Endodermal cell (in vitro differentiated cells): Measurements from ENCODE around the gene KAZALD1. TPM values are rescaled to one million over a fixed set of nuclear protein-coding genes. Genes with fewer than 3 reads are reported as not detected.
A peak's percentile ranks its signal among the peaks of the same experiment; 100 is the strongest.

ENCODE experiments used
- DNase-seq: peaks from one replicate; pipeline ENCODE4 v3.0.0-alpha.2; 2017
- H3K27ac ChIP-seq: 2 replicates; pipeline ENCODE4 v1.5.1; 2013; ENCODE audit warnings: mild to moderate bottlenecking, low read depth, low read length, moderate library complexity
- H3K27me3 ChIP-seq: 2 replicates; pipeline ENCODE4 v1.6.1; 2013; ENCODE audit warnings: mild to moderate bottlenecking, low read length, moderate library complexity; ENCODE audit not compliant: insufficient read depth, control insufficient read depth, poor library complexity, severe bottlenecking
- H3K36me3 ChIP-seq: 2 replicates; pipeline ENCODE4 v1.7.0; 2013; ENCODE audit warnings: mild to moderate bottlenecking, low read length, moderate library complexity; ENCODE audit not compliant: control insufficient read depth, insufficient read depth
- H3K4me1 ChIP-seq: one replicate; pipeline ENCODE4 v1.7.0; 2013; ENCODE audit warnings: low read length; ENCODE audit not compliant: control insufficient read depth, insufficient read depth
- H3K4me3 ChIP-seq: 2 replicates; pipeline ENCODE4 v1.5.1; 2013; ENCODE audit warnings: mild to moderate bottlenecking, low read length, moderate library complexity
- H3K9ac ChIP-seq: 2 replicates; pipeline ENCODE4 v1.6.1; 2013; ENCODE audit warnings: mild to moderate bottlenecking, low read length, moderate library complexity; ENCODE audit not compliant: poor library complexity, severe bottlenecking; ENCODE audit errors: extremely low read depth
- H3K9me3 ChIP-seq: 2 replicates; pipeline ENCODE4 v1.6.1; 2013; ENCODE audit warnings: mild to moderate bottlenecking, low read length, moderate library complexity; ENCODE audit not compliant: control insufficient read depth
- H3K27ac Mint-ChIP-seq: 2 replicates; pipeline ENCODE4 v1.8.0; 2020; ENCODE audit warnings: mixed read lengths
- H3K27me3 Mint-ChIP-seq: 2 replicates; pipeline ENCODE4 v1.8.0; 2021; ENCODE audit warnings: mild to moderate bottlenecking, mixed read lengths; ENCODE audit not compliant: insufficient read depth
- H3K36me3 Mint-ChIP-seq: 2 replicates; pipeline ENCODE4 v1.8.0; 2020; ENCODE audit warnings: low read depth, mixed read lengths
- H3K4me1 Mint-ChIP-seq: 2 replicates; pipeline ENCODE4 v1.8.0; 2020; ENCODE audit warnings: mixed read lengths
- H3K4me3 Mint-ChIP-seq: 2 replicates; pipeline ENCODE4 v1.8.0; 2020; ENCODE audit warnings: mild to moderate bottlenecking, moderate library complexity, mixed read lengths
- H3K9me3 Mint-ChIP-seq: 2 replicates; pipeline ENCODE4 v1.8.0; 2020; ENCODE audit warnings: mild to moderate bottlenecking, mixed read lengths
- WGBS, 2 experiments: methylation state at CpG; one replicate each; pipeline versions ENCODE4 v1.1.5 to v1.1.7; 2013; ENCODE audit warnings: missing lambda C conversion rate in 2 of 2, mixed read lengths in 1 of 2; ENCODE audit not compliant: insufficient coverage in 1 of 2, insufficient read length in 1 of 2; 5-methylcytosine and 5-hydroxymethylcytosine counted together
- total RNA-seq, 2 donors: library from RNA; stranded (reverse); fragmentation: NEBNext Ultra II Directional in 1 of 2; extraction: Animal tissue kit (Norgen Biotek cat#: 25700) in 1 of 2; gene quantifications; 2 replicates in 1 of 2; 3 replicates in 1 of 2; pipeline ENCODE4 v1.2.1, GENCODE V29; 2021
- TF ChIP-seq, protein P1 (sequence below): fragments of 200-600 bp; sonication (generic); conservative IDR thresholded peaks from 2 replicates; pipeline ENCODE4 v1.5.0; 2021; ENCODE audit warnings: antibody characterized with exemption, mild to moderate bottlenecking

Gene KAZALD1
- total RNA-seq, 2 donors from 2014 or later: 5.2 to 10.0 TPM

DNA sequence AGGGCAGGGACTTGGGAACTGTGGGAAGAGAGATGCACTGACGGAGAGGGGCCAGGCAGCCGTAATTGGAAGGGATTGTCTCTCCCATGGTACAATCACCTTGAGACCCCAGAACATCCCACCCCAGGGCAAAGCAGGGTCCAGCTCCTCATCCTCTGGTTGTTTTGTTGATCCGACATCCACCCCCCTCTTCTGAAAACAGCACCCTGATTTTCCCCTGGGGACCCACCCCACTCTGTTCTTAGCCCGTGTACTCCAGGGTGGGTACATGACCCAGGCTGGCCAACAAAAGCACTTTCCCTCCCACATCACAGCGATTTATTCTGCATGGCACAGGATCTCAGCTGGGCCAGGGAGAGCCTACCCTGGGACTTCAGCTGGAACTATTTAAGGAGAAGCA is 45.0 kb upstream of the KAZALD1 start:
- Mint-ChIP-seq H3K36me3 (no peaks in the 10 kb centered on the region), H3K4me3 (no peak overlapping the region), H3K27ac (no peak overlapping the region), H3K4me1 (peaks cover 15% of the 10 kb centered on the region), H3K9me3 (no peaks in the 10 kb centered on the region), H3K27me3 (peaks cover 72% of the 10 kb centered on the region)
- H3K9ac ChIP-seq: no peak overlapping the region
- no peaks in the 10 kb centered on the region for H3K4me1 ChIP-seq
- H3K36me3 ChIP-seq: no peaks in the 10 kb centered on the region
- DNase-seq: no peak
- H3K27me3 ChIP-seq: peaks cover 62% of the 10 kb centered on the region
- H3K9me3 ChIP-seq: no peaks in the 10 kb centered on the region
- no peak overlapping the region for H3K4me3 ChIP-seq
- WGBS, 2 experiments: 69 to 85% methylated on average over 2 to 5 of the region's 5 CpGs
- no peak overlapping the region for H3K27ac ChIP-seq
- TF ChIP-seq, protein P1, sequence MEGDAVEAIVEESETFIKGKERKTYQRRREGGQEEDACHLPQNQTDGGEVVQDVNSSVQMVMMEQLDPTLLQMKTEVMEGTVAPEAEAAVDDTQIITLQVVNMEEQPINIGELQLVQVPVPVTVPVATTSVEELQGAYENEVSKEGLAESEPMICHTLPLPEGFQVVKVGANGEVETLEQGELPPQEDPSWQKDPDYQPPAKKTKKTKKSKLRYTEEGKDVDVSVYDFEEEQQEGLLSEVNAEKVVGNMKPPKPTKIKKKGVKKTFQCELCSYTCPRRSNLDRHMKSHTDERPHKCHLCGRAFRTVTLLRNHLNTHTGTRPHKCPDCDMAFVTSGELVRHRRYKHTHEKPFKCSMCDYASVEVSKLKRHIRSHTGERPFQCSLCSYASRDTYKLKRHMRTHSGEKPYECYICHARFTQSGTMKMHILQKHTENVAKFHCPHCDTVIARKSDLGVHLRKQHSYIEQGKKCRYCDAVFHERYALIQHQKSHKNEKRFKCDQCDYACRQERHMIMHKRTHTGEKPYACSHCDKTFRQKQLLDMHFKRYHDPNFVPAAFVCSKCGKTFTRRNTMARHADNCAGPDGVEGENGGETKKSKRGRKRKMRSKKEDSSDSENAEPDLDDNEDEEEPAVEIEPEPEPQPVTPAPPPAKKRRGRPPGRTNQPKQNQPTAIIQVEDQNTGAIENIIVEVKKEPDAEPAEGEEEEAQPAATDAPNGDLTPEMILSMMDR: no peak

DNA sequence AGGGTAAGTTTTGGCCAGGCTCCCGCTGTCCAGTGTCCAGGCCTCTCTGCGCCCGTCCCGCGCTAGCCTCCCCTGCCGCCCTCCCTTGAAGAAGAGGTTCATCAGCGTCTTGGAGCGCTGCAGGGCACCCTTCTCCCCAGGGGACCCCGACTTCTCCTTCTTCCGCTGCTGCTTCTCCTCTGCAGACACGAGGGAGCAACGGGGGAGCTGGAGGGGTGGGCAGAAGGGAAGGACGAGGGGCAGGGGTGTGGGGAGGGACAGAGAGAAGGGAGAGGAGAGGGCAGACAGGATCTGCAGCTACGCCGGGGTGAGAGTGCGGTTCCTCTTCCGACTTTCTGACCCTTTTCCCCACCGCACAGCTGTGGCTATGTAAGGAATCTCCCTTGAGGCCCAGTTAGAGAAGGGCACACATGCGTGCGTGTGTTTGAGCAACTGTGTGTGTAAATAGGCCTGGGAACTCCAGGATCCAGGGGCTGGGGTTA is 43.6 kb upstream of the KAZALD1 start:
- no peak overlapping the region for H3K27ac Mint-ChIP-seq
- H3K9me3 Mint-ChIP-seq: no peaks in the 10 kb centered on the region
- Histone ChIP-seq H3K27me3 (peaks cover 63% of the 10 kb centered on the region), H3K9ac (no peak overlapping the region), H3K4me3 (no peak overlapping the region), H3K36me3 (no peaks in the 10 kb centered on the region), H3K4me1 (no peaks in the 10 kb centered on the region), H3K27ac (no peak overlapping the region), H3K9me3 (no peaks in the 10 kb centered on the region)
- 41 to 70% methylated on average over 2 to 20 of the region's 20 CpGs for WGBS, 2 experiments
- TF ChIP-seq, protein P1: no peak
- H3K4me1 Mint-ChIP-seq: peaks cover 12% of the 10 kb centered on the region
- peak; percentile 70 for DNase-seq
- no peaks in the 10 kb centered on the region for H3K36me3 Mint-ChIP-seq
- peaks cover 72% of the 10 kb centered on the region for H3K27me3 Mint-ChIP-seq
- H3K4me3 Mint-ChIP-seq: peak overlapping the region; percentile 44

DNA sequence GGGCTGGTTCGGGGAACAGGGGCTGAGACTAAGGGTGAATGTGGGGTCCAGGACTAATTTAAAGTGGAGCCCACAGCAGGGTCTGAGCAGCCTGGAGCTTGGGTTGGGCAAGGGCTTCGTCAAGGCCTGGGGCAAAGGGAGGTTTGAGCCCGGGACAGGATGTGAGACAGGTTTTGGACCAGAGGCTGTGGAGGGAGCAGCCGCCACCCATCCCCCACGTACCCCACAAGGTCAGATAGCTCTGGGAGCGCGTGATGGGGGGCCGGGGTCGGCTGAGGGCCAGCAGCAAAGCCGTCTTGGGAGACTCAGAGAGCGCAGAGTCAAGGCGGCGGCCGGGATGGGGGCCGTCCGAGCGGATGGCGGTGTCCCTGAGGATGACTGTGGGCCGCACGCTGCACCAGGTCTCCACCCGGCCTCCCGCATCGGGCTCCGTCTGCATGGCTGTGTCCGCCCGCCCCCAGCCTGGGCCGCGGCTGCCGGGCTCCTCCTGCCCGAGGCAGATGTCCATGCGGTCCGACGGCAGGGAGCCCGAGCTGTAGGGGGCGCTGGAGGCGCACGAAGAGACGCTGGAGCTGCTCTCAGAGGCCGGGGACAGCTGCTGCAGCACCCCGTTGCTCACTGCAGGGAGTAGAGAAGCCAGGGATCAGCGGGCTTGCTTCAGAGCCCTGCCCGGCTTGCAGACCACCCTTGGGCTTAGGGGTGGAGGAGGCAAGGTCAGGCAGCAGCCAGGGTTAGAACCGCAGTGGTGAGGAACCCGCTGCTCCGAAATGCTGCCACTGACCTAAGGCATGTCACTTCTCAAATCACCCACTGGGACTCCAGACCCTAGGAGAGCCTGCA is 43.0 kb upstream of the KAZALD1 start:
- WGBS, 2 experiments: 19 to 27% methylated on average over 19 to 45 of the region's 45 CpGs
- TF ChIP-seq, protein P1: peak; percentile 95
- Histone ChIP-seq H3K27ac (no peak overlapping the region), H3K9me3 (no peaks in the 10 kb centered on the region), H3K27me3 (peaks cover 63% of the 10 kb centered on the region), H3K36me3 (no peaks in the 10 kb centered on the region), H3K9ac (no peak overlapping the region), H3K4me1 (no peaks in the 10 kb centered on the region), H3K4me3 (no peak overlapping the region)
- Mint-ChIP-seq H3K9me3 (no peaks in the 10 kb centered on the region), H3K27ac (no peak overlapping the region), H3K4me1 (peaks cover 8% of the 10 kb centered on the region), H3K4me3 (peak overlapping the region; percentile 44), H3K27me3 (peaks cover 72% of the 10 kb centered on the region), H3K36me3 (no peaks in the 10 kb centered on the region)
- DNase-seq: peak; percentile 98
